ENCODE measurements around the gene LRP3. TPM values are rescaled to one million over a fixed set of nuclear protein-coding genes. Genes with fewer than 3 reads are reported as not detected.
"Not testable (repeated sequence)": the region's sequence is repeated elsewhere in the genome, so short reads cannot be mapped to it uniquely, and the experiment has no call there.

LRP3 gene
- total and polyA plus RNA-seq, 2 experiments from 2014 or later, result 3.5 to 62.7 TPM

GRCh38 chr19:33208904-33209849, 15.0 kb downstream of the LRP3 start:
- no peak overlapping the region for H3K27ac Mint-ChIP-seq
- Histone ChIP-seq H3K4me3 (no peak overlapping the region), H3F3A (replicated peaks; ENCODE audit: low read depth) (no peaks in the 10 kb centered on the region), H3K27me3 (ENCODE audit: insufficient read depth) (no peaks in the 10 kb centered on the region), H3K9me2 (ENCODE audit: insufficient read depth) (no peaks in the 10 kb centered on the region), H3K36me3 (ENCODE audit: insufficient read depth) (no peaks in the 10 kb centered on the region), H3K4me2 (no peak overlapping the region), H3K27ac (ENCODE audit: low read depth) (no peak overlapping the region), H4K20me1 (replicated peaks; ENCODE audit: insufficient read depth) (no peaks in the 10 kb centered on the region), H3K4me1 (ENCODE audit: insufficient read depth) (no peaks in the 10 kb centered on the region), H3K79me2 (replicated peaks; ENCODE audit: insufficient read depth) (no peaks in the 10 kb centered on the region), H2AFZ (no peak overlapping the region)
- no peaks in the 10 kb centered on the region for H3K36me3 Mint-ChIP-seq (ENCODE audit: low read depth)
- peaks cover 11% of the 10 kb centered on the region for H3K27me3 Mint-ChIP-seq (ENCODE audit: insufficient read depth, low read depth, poor library complexity)
- no peak for TF ChIP-seq CREB1 (CRISPR knock-in tag; IDR thresholded peaks at IDR 0.05; ENCODE audit: low read depth)
- TF ChIP-seq JUNB (IDR thresholded peaks at IDR 0.05; ENCODE audit: unreplicated experiment), result no peak
- no peak for TF ChIP-seq NANOG (IDR thresholded peaks at IDR 0.05; ENCODE audit: borderline replicate concordance)
- DNase-seq (ENCODE audit: low spot score) (no peak), ATAC-seq (no peak)
- no peaks in the 10 kb centered on the region for H3K4me1 Mint-ChIP-seq
- no peaks in the 10 kb centered on the region for H3K9me3 Mint-ChIP-seq
- no peak overlapping the region for H3K4me3 Mint-ChIP-seq

- not testable (repeated sequence) for H3K27me3 ChIP-seq (ENCODE audit: insufficient read depth); H3K4me2 ChIP-seq; H3K4me1 ChIP-seq (ENCODE audit: insufficient read depth); ATAC-seq; H3K4me3 ChIP-seq; H3K36me3 Mint-ChIP-seq (ENCODE audit: low read depth); H3K27ac ChIP-seq (ENCODE audit: low read depth); H3K9me2 ChIP-seq (ENCODE audit: insufficient read depth); H4K20me1 ChIP-seq (replicated peaks; ENCODE audit: insufficient read depth); DNase-seq (ENCODE audit: low spot score); H3F3A ChIP-seq (replicated peaks; ENCODE audit: low read depth); H3K36me3 ChIP-seq (ENCODE audit: insufficient read depth); H3K4me3 Mint-ChIP-seq; H3K79me2 ChIP-seq (replicated peaks; ENCODE audit: insufficient read depth); H3K9me3 Mint-ChIP-seq; H2AFZ ChIP-seq; H3K4me1 Mint-ChIP-seq; H3K27ac Mint-ChIP-seq
- peaks cover 13% of the 10 kb centered on the region for H3K27me3 Mint-ChIP-seq (ENCODE audit: insufficient read depth, low read depth, poor library complexity)
These were observed 15.7 kb downstream of the LRP3 start for GRCh38 chr19:33209850-33210230.

- no peak overlapping the region for H3K4me3 Mint-ChIP-seq
- Histone ChIP-seq H3K4me3 (no peak overlapping the region), H3K27ac (ENCODE audit: low read depth) (no peak overlapping the region), H3K9me2 (ENCODE audit: insufficient read depth) (no peaks in the 10 kb centered on the region), H3K36me3 (ENCODE audit: insufficient read depth) (no peaks in the 10 kb centered on the region), H3K4me1 (ENCODE audit: insufficient read depth) (no peaks in the 10 kb centered on the region), H3F3A (replicated peaks; ENCODE audit: low read depth) (no peaks in the 10 kb centered on the region), H3K4me2 (no peak overlapping the region), H3K27me3 (ENCODE audit: insufficient read depth) (no peaks in the 10 kb centered on the region), H3K79me2 (replicated peaks; ENCODE audit: insufficient read depth) (no peaks in the 10 kb centered on the region), H2AFZ (no peak overlapping the region), H4K20me1 (replicated peaks; ENCODE audit: insufficient read depth) (no peaks in the 10 kb centered on the region)
- DNase-seq (ENCODE audit: low spot score) (no peak), ATAC-seq (no peak)
- H3K36me3 Mint-ChIP-seq (ENCODE audit: low read depth), result no peaks in the 10 kb centered on the region
- peaks cover 4% of the 10 kb centered on the region; the same call in 2 of the 3 replicates for H3K4me1 Mint-ChIP-seq
- no peak overlapping the region for H3K27ac Mint-ChIP-seq
- H3K27me3 Mint-ChIP-seq (ENCODE audit: insufficient read depth, low read depth, poor library complexity), result peaks cover 13% of the 10 kb centered on the region
- no peaks in the 10 kb centered on the region for H3K9me3 Mint-ChIP-seq
- no peak for TF ChIP-seq JUNB (IDR thresholded peaks at IDR 0.05; ENCODE audit: unreplicated experiment)
- no peak for TF ChIP-seq CTCF (conservative IDR thresholded peaks at IDR 0.05; ENCODE audit: low read depth in 2 of 2)
- TF ChIP-seq POLR2AphosphoS5 (IDR thresholded peaks at IDR 0.05; ENCODE audit: low read depth), result no peak
- TF ChIP-seq ZNF331 (CRISPR knock-in tag; IDR thresholded peaks at IDR 0.05; ENCODE audit: low read depth), result no peak
- TF ChIP-seq EZH2phosphoT487 (IDR thresholded peaks at IDR 0.05; ENCODE audit: unreplicated experiment), result no peak
- TF ChIP-seq EZH2 (IDR thresholded peaks at IDR 0.05; ENCODE audit: low read depth, unreplicated experiment), result no peak
- TF ChIP-seq ZNF114 (CRISPR knock-in tag; IDR thresholded peaks at IDR 0.05), result no peak
- no peak for TF ChIP-seq CREB1 (CRISPR knock-in tag; IDR thresholded peaks at IDR 0.05; ENCODE audit: low read depth)
- TF ChIP-seq STAT1 (IDR thresholded peaks at IDR 0.05; ENCODE audit: unreplicated experiment), result no peak
- TF ChIP-seq NANOG (IDR thresholded peaks at IDR 0.05; ENCODE audit: borderline replicate concordance), result no peak
- TF ChIP-seq REST (IDR thresholded peaks at IDR 0.05; ENCODE audit: unreplicated experiment), result no peak
These were observed 16.3 kb downstream of the LRP3 start for GRCh38 chr19:33210266-33210940.
